Activated effector memory CD4-positive, alpha-beta T cell treated with anti-CD3 and anti-CD28 coated beads, Interleukin-2, amount 50 U/mL, for 16 hours (primary cell): ENCODE results near the gene TBX18.

Experiments used
- DNase-seq: peaks from one replicate; pipeline ENCODE4 v3.0.0-alpha.2; 2020

The TBX18 gene

GRCh38 chr6:84764332-84765049 is at the start of gene TBX18:
Gene TBX18, minus strand, starts transcription at chr6:84764598. Its CDS starts 417 bp downstream, at chr6:84764181.
- DNase-seq, result no peak

GRCh38 chr6:84811351-84811750 is 47.0 kb upstream of the TBX18 start:
- DNase-seq, result no peak

GRCh38 chr6:84809455-84809854 is 45.1 kb upstream of the TBX18 start:
- no peak for DNase-seq

GRCh38 chr6:84808491-84809061 is 44.2 kb upstream of the TBX18 start:
- no peak for DNase-seq

- DNase-seq, result no peak
Measured at GRCh38 chr6:84805145-84805544, 40.7 kb upstream of the TBX18 start.

DNA sequence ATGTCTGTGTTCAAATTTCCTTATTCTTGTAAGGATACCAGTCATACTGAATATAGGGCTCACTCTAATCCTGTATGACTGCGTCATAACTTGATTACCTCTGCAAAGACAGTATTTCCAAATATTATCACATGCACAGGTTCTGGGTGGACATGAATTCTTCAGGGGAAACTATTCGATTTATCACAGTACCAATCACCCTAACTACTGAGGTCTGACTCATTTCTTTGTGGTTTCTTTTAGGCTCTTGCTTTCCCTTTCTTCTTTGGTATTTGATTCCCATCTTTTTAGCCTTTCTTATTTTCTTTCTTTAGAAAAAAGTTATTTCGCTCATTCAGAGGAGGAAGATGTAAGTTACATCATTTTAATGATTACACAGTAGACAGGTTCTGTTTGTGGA is 40.3 kb upstream of the TBX18 start:
- DNase-seq, result no peak

- DNase-seq, result no peak
Measured at GRCh38 chr6:84801250-84801649, 36.9 kb upstream of the TBX18 start.

GRCh38 chr6:84798257-84798656 is 33.9 kb upstream of the TBX18 start:
- no peak for DNase-seq

GRCh38 chr6:84796343-84796742 is 31.9 kb upstream of the TBX18 start:
- no peak for DNase-seq

DNA sequence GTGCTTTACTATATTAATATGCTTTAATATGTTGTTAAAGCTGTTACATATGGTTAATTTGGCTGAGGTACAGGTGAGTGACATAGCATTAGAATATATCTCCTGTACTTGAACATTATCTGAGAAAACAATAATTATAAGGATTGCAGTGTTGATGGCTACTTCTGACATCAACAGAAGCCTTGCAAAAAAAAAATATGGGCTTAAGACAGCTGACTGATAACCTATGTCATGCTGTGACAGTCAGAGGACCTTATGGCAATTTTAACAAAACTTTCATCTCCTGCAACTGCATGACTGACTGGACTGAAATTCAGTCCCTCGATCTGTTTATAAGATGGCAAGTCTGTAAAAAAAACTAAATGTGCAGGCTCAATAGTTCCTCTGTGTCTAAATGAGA is 27.5 kb upstream of the TBX18 start:
- no peak for DNase-seq

- no peak for DNase-seq
Measured at GRCh38 chr6:84791233-84791632, 26.8 kb upstream of the TBX18 start.

DNA sequence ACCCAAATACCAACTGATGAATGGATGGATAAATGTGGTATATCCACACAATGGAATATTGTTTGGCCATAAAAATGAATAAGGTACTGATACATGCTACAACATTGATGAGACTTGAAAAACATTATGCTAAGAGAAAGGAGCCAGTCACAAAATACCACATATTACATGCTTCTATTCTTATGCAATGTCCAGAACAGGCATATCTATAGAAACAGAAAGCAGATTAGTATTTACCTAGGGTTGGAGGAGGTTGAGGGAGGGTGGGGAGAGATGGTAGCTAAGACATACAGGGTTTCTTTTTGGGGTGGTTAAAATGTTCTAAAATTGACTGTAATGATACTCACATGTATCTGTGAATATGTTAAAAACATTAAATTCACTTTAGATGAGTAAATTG is 24.8 kb upstream of the TBX18 start:
- DNase-seq, result no peak

GRCh38 chr6:84788689-84789088 is 24.3 kb upstream of the TBX18 start:
- DNase-seq, result no peak

DNA sequence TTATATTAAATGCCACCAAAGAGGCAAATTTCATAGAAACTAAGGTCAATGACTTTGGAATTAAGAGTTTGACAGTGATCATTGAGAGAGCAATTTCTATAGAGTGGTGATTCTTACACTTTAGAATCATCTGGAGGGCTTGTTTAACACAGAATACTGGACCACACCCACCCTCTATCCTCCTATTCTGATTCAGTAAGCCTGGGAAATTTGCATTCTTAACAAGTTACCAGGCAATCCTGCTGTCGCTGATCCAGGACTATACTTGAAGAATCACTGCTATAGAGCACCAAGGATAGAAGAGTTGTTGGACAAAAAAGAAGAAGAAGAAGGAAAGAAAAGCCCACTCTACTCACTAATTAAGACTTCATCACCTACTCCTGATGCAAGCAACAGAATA is 21.3 kb upstream of the TBX18 start:
- no peak for DNase-seq

GRCh38 chr6:84779917-84780316 is 15.5 kb upstream of the TBX18 start:
- no peak for DNase-seq

DNA sequence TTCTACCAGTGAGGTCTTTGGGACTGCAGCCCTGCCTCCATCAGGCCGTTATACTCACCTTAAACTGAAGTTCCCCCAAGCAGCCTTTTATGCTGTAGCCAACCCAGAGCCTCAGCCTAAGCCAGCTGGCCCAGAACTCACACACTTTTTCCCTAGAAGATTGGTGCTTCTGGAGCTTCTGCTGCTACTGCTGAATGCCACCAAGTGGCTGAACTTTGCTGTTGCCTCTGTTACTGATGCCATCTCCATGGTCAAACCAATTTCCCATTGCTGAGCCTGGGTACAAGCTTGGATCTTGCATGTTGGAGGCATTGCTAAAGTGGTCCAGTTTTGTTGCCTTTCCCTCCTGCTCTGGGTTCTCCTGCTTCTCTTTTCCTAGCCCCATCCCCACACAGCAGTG is 15.0 kb upstream of the TBX18 start:
- no peak for DNase-seq

- DNase-seq, result no peak
Measured at GRCh38 chr6:84777888-84778287, 13.5 kb upstream of the TBX18 start.

DNA sequence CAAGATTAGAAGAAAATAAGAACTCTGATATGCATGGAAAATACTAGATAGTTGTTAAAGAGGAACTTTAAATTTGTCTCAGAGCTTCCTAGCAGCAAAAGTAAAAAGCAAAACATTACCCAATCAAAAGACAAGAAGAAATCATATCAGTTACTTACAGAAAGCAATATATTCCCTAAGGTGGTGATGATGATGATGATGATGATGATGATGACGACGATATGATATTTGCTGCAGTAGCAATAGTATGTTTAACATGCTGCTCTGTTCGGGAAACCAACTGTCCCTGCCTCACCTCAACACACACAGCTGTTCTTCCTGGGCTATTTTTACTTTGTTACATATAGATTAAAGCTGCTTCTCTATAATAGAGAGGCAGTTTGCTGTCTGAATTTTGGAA is 12.0 kb upstream of the TBX18 start:
- no peak for DNase-seq

GRCh38 chr6:84775751-84776150 is 11.4 kb upstream of the TBX18 start:
- no peak for DNase-seq

DNA sequence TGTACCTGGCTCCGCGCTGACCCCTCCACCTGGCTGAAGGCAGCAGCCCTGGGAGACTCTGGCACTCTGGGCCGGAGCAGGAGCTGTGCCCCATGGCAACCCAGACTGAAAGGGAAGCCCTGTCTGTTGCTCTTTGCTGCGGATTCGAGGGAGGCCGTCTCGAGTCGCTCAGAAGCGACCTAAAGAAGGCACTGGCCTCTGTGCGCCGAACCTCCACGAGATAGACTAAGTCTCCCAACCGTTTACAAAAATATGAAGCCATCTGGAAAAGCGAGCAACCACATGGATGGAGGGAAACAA is 10.5 kb upstream of the TBX18 start:
- DNase-seq, result no peak

DNA sequence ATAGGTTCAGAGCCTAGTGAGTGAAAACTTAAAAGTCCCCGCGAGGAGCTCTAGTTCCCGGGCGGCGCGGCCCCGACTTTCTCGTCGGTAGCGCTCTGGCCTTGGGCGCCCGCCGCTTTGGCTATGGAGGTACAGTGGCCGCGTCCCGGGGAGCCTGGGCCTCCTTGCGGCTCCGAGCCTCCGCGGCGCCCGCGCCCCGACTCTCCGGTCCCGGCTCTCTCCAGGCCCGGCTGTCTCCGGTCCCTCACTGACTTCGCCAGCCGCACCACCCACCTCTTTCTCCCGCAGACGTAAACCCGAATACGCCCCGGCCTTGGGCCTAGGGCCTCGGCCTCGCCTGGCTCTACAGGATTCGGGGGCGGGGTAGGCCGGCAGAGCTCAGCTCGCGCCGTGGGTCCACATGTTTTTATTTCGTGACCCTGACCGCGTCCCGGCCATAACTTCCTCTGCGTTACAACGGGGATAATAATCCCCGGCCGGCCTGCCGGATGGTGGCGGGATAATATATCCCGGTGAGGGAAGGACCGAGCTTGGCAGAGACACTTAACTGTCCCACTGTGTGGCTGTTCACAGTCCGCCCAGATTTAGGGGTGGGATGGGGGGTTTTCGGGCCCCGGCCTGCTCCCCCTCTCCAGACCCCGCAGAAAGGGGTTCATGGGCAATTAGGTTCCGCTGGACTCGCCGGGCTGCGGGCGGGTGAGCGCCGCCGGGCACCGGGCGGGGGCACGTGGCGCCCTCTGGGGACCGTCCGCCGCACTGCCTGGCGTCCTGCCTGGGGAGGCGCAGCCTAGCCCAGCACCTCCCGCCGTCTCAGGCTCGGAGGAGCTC is 10.0 kb upstream of the TBX18 start:
- no peak for DNase-seq

DNA sequence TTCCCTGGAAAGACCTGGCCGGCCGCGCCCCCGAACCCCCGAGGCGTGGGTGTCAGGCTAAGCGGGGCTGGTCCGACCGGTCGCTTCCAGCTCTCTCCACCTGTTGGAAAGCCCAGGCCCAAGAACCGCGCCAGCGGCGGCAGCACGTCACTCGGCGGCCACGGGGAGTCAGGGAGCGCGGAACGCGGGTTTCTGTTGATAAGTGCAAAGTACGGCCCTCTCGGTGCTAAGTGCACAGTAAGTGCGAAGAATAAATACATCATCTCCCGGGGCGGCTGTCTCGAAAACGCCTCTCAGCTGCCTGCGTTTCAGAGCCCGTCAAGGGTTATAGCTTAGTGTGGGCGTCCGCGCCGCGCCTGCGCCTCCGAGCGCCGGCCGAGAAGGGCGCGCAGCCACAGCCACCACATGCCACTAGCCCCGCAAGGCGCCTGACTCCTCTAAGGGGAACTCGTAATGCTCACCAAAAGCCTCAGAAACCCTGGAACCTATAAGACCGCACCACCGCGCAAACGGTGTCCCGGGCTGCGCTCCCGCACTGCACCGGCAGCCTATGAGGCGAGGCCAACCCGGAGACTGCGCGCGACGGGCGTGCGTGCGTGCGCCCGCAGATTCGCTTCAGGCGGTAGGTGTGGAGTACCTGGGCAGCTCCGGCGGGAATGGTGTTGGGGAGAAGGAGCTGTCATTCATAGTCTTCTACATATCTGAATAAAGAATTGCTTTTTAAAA is 9.2 kb upstream of the TBX18 start:
- no peak for DNase-seq

DNA sequence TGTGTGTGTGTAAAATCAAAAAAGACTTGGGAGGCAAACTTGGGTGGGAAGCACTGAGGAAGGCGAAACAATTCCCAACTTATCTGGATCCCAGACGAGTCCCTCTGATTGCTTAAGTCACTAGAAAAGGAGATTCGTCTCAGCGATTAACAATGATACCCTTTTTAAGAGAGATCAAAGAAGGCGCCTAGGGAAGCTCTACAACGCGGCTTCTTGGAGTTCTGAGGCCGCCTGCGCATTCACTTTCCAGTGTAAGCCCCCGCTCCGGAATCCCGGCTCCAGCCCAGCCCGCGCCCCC is 8.7 kb upstream of the TBX18 start:
- DNase-seq, result no peak
